GM18507 (cell line): ENCODE data around the gene EXTL1.

Experiments used
- DNase-seq: peaks from one replicate; pipeline ENCODE4 v3.0.0; 2011; ENCODE audit warnings: low read depth; ENCODE audit not compliant: insufficient read length; ENCODE audit errors: extremely low spot score
- FAIRE-seq: peaks from 2 replicates; lab custom pipeline; 2011; peaks lifted over from hg19 to GRCh38; lab: Jason Lieb, UNC

The EXTL1 gene

GRCh38 chr1:26037904-26038303 is 16.3 kb downstream of the EXTL1 start:
- no peak for FAIRE-seq
- DNase-seq: no peak

DNA sequence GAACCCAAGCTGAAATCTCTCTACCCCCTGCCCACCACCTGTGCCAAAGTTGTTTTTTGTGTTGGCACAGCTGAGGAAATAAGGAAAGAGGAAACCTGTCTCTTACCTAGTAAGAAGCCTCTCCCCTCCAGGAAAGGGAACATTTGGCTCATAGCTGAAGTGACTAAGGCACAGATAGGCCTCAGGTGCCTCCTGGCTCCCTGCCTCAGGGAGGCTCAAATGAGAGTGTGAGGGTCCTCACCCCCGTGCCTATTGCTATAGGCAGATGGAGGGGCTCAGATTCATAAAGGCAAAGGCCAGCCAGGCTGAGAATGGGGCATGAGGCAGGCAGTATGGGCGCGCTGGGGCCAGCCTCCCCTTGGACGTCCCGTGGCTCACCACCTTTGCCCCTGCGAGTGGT is 16.9 kb downstream of the EXTL1 start:
- DNase-seq (no peak), FAIRE-seq (no peak)

DNA sequence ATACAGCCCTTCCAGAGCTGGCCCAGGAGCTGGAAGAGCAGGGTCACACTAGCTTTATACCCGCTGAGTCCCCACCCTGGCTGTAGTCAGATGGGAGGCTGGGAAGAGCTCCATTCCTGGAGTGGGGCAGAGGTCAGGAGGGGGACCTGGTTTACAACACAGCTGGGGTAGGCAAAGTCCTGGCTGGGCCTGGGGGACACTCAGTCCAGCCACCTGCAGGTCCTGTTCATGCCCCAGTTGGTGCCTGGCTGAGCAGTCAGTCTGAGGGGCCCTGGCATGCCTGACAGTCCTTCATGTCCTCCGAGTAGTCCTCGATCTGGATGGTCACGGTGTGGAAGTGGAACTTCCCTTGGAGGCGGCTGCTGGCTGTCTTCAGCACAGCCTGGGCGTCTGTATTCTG is 17.3 kb downstream of the EXTL1 start:
- DNase-seq (no peak), FAIRE-seq (no peak)

- FAIRE-seq (no peak), DNase-seq (no peak)
Measured at GRCh38 chr1:26041401-26041800, 19.8 kb downstream of the EXTL1 start.

GRCh38 chr1:26041978-26042377 is 20.4 kb downstream of the EXTL1 start:
- DNase-seq: no peak
- no peak for FAIRE-seq

- DNase-seq (no peak), FAIRE-seq (no peak)
Measured at GRCh38 chr1:26043765-26044164, 22.2 kb downstream of the EXTL1 start.

GRCh38 chr1:26044414-26044813 is 22.8 kb downstream of the EXTL1 start:
- FAIRE-seq (no peak), DNase-seq (no peak)

GRCh38 chr1:26044971-26045721 is 23.6 kb downstream of the EXTL1 start:
- FAIRE-seq (no peak), DNase-seq (no peak)

DNA sequence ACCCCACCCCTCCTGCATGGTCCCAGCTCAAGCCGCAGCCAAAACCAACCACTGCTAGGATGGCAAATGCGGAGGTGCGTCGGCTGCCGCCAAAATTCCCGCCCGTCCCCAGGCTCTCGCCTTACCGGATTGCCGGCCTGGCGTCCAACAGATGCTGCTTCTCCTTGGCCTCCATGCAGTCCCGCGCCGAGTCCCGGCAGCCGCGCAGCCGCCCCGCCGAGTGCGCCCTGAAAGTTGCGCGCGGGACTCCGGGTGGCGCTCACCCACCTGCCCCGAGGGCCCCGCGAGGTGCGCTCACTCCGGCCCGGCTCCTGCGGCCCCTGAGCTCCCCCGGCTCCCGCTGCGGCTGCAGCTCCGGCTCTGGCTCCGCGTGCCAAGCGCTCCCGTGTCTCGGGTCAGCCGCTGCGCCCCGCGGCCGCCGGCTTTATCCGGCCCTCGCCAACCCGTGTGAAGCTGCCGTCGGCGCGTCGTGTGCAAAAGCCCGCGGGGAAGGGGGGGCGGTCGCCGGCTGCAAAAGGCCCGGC is 24.2 kb downstream of the EXTL1 start, which contains the start of gene SLC30A2:
TSS of gene SLC30A2 (minus strand) at position 397 of the 524 bp plus-strand sequence. CDS start at position 175, 222 bp downstream.
- FAIRE-seq: no peak
- no peak for DNase-seq

DNA sequence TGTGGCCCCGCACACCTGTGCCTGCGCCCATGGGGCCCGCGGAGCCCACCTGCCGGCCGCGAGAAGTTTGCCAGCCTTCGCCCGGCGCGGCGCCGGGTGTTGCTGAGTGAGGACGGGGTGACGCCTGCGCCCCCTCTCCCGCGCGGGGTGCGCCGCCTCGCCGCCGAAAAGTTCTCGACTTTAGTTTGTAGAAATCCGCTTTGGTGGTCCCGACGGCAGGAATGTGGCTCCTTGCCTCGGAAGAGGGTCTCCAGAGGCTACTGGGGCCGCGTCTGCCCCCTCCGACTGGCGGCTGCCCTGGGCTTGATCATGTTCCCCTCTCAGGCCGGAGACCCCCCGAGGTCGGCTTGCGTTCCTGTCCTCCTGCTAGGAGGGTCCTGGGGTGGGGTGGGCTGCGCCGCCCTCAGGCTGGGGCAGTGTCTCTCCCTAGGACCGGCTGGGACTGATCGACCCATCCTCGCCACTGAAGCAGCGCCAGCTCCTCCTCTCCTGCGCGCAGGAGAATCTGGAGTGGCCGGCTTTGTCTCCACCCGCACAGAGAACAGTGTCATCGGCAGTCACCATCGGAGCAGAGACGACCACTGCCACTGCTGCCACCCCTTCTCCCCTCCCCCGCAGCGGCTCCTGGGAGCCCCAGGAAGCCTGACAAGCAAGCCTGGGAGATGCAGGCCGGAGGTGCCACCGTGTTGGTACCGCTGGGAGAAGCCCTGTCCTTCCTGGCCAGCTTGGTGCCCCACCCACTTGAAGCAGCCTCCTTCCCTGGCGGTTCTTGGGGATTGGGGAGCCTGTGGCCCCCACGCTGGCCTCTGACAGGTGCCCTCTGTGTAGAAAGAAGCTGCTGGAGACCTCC is 24.9 kb downstream of the EXTL1 start:
- no peak for DNase-seq
- FAIRE-seq: no peak

DNA sequence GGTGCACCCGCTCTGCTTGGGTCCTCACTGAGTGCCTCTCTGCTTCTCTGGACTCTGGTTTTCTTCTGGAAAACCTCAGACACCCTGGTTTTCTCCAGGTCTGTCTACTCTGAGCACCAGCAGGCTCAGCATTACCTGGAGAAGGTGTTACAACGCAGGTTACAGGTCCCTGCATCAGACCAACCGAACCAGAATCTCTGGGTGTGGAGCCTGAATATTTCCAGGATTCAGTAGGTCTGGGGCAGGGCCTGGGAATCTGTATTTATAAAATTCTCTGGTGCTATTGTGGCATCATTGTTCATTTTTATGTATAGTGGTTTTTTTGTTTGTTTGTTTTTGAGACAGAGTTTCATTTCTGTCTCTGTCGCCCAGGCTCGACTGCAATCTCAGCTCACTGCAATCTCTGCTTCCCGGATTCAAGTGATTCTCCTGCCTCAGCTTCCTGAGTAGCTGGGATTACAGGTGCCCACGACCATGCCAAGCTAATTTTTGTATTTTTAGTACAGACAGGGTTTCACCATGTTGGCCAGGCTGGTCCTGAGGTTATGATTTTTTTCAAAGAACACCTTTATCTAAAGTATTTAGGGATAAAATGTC is 25.8 kb downstream of the EXTL1 start:
- DNase-seq: no peak
- no peak for FAIRE-seq

GRCh38 chr1:26049531-26050247 is 28.1 kb downstream of the EXTL1 start:
- FAIRE-seq: no peak
- no peak for DNase-seq

DNA sequence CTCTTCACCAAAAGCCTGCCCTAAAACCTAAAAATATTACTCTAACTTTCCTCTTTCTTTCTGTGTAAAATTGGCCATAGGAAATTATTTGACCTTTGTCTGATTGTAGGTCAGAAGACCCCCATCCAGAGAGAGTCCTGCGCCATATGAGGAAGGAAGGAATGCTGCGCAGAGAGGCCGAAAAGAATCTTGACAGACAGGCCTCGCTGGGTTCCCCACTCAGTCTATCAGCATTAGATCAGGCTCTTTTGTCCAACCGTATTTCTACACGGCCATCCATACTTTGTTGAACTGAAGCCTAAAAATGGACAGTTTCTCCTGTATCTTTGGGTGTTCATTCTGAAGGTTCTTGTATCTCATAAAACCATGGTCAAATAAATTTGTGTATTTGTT is 28.7 kb downstream of the EXTL1 start:
- FAIRE-seq: no peak

DNA sequence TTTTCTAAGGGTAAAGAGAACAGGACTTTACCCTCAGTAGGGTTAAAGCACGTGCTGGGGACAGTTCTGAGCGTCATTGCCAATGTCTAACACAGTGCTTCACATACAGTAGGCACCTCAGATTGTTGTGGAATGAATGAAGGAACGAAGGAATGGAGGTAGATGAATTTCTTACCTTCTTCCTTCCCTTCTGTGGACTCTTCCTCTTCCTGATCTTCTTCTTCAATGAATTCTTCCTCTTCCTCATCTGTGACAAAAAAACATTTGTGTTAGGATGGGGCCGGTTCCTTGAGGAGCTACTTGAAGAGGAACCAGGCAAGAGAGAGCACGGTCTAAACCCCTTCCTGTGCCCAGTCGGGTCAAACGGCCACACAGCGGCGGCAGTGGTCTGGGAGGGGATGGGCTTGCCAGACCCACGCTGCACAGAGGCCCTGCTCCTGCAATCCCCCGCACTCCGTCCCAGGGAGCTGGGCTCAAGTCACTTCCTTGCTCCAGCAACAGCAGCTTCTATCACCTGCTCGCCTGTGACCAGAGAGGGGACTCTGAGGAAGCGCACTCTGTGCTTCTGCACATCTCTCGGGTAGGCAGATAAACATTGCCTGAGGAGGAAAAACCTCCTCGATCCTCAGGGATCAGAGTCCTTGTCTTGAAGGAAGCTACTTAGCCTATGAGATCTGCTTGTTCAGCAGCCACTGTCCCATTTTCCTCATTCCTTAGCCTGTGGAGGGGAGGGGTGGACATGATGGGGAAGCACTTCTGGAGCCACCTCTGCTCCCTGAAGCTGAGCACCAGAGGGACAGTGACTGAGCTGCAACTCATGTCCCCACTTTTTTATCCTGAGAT is 32.4 kb downstream of the EXTL1 start:
- DNase-seq (no peak), FAIRE-seq (no peak)

More for the DNA sequence above, 28.7 kb downstream of the EXTL1 start:
- no peak for DNase-seq

DNA sequence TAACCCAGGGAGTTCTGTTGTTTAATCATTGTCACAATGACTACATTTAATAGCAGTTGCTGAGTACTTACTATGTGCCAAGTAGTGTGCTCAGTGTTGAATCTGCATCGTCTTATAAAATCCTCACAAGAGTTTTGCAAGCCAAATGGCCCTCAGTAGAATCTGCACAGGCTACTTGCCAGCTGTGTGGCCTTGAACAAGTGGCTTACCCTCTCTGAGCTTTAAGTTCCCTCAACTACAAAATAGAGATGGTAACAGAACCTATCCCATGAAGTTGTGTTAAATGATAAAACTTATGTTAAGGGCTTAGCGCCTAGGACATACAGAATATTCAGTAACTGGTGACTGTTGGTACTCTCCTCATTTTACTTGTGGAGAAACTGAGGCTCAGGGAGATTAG is 33.5 kb downstream of the EXTL1 start:
- DNase-seq (no peak), FAIRE-seq (no peak)

GRCh38 chr1:26057189-26057588 is 35.6 kb downstream of the EXTL1 start:
- FAIRE-seq (no peak), DNase-seq (no peak)

GRCh38 chr1:26058052-26058595 is 36.5 kb downstream of the EXTL1 start:
- FAIRE-seq: no peak
- DNase-seq: no peak

GRCh38 chr1:26059906-26060305 is 38.3 kb downstream of the EXTL1 start:
- FAIRE-seq (no peak), DNase-seq (no peak)
